ENCODE measurements around the gene BRIP1.

DNA sequence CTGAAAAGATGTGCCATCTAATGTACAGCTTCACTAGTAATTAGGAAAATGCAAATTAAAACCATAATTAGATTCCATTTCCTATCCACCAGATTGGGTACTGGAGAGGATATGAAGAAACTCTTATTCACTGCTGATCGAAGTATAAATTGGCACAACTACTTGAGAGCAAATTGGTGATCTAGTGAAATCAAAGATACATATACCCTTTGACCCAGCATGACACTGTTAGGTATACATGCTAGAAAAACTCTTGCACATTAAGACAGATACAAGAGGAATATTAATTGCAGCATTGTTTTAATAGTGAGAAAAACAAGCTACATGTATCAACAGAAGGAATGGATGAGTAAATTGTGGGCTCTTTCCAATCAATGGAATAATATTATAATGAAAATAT is 48.8 kb downstream of the BRIP1 start:
- TF ChIP-seq, protein P1, sequence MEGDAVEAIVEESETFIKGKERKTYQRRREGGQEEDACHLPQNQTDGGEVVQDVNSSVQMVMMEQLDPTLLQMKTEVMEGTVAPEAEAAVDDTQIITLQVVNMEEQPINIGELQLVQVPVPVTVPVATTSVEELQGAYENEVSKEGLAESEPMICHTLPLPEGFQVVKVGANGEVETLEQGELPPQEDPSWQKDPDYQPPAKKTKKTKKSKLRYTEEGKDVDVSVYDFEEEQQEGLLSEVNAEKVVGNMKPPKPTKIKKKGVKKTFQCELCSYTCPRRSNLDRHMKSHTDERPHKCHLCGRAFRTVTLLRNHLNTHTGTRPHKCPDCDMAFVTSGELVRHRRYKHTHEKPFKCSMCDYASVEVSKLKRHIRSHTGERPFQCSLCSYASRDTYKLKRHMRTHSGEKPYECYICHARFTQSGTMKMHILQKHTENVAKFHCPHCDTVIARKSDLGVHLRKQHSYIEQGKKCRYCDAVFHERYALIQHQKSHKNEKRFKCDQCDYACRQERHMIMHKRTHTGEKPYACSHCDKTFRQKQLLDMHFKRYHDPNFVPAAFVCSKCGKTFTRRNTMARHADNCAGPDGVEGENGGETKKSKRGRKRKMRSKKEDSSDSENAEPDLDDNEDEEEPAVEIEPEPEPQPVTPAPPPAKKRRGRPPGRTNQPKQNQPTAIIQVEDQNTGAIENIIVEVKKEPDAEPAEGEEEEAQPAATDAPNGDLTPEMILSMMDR (IDR thresholded peaks at IDR 0.05) = no peak
- TF ChIP-seq POLR2A (IDR thresholded peaks at IDR 0.05) = no peak

Measured in lower leg skin (tissue), 3 donors.